ENCODE results near the gene LY6G5C.

DNA sequence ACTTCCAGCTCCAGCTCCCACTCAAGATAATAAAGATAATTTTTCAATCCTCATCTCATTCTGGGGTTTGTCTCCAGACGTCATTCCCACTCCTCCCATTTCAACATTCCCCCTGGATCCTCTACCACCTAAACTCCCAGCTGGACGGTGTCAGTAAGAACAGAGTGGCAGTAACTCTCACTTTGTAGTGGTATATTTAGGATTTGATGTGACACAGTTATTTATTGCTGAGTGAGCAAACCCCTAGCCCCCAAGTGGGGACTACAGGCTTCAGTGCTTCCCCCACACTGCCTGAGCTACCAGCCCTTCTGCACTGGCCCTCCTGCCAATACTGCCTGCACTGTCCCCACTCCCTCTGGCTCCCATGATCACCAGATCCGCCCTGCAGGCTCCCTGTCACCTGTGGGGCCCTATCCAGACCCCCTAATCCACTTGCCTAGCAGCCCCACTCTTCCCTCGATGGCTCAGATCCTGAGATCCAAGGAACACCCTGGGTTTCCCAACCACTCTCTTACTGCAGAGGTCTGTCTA, 22.6 kb downstream of the LY6G5C start:
- TF ChIP-seq ZNF274 (IDR thresholded peaks at IDR 0.05; ENCODE audit: low read depth, low read length) (no peak), YY1 (IDR thresholded peaks at IDR 0.05; ENCODE audit: insufficient read depth, insufficient read length) (no peak), SUZ12 (IDR thresholded peaks at IDR 0.05; ENCODE audit: extremely low read depth, insufficient read depth, insufficient read length) (no peak)

Data from NT2/D1 (cell line).